ENCODE data around the gene MXD4.

GRCh38 chr4:2241410-2242353 is 20.2 kb downstream of the MXD4 start, which contains the start of the genes HAUS3 and POLN:
- TF ChIP-seq EZH2 (IDR thresholded peaks at IDR 0.05; ENCODE audit: low read length), result no peak
- peak in 1 of 3 experiments; percentile 11 for TF ChIP-seq CTCF (optimal IDR thresholded peaks at IDR 0.05 in 1 of 3, IDR thresholded peaks at IDR 0.05 in 1 of 3, conservative IDR thresholded peaks at IDR 0.05 in 1 of 3; ENCODE audit: extremely low read depth in 1 of 3, insufficient read depth in 2 of 3, low read length in 3 of 3)

All from keratinocyte (primary cell).